K562 (cell line): ENCODE results near the gene CD226. TPM values are rescaled to one million over a fixed set of nuclear protein-coding genes. Genes with fewer than 3 reads are reported as not detected.

Experiments
- ATAC-seq: fragments of 200-7000 bp; cut with Tn5 transposase; 3 replicates; pipeline ENCODE4 v1.9.1; 2020; ENCODE audit warnings: moderate library complexity
- BruUV-seq: library from RNA; stranded (reverse); fragments of 400-500 nt; replicated peaks from 2 replicates; lab custom pipeline; 2021; lab: Mats Ljungman, UMichigan
- CTCF ChIA-PET: fragments of 300-600 bp; formaldehyde crosslinking; extraction: SDS; loops from one replicate; lab custom pipeline; 2021; ENCODE audit warnings: low intra/inter-chr PET ratio; lab: Yijun Ruan, JAX
- POLR2A ChIA-PET: fragments of 300-600, 350-650 bp; sonication (Branson Sonifier 250); formaldehyde crosslinking; extraction: SDS; loops from one replicate; lab custom pipeline; 2021; ENCODE audit warnings: antibody characterized with exemption, inconsistent platforms; lab: Yijun Ruan, JAX
- DNase-seq, 4 experiments: peaks; one replicate each; pipeline versions ENCODE4 v3.0.0 to v3.0.0-alpha.2; 2011 to 2018; ENCODE audit warnings: low spot score in 3 of 4, mixed read lengths in 3 of 4; ENCODE audit errors: extremely low read depth in 1 of 4
- FAIRE-seq: peaks from 2 replicates; lab custom pipeline; 2011; peaks lifted over from hg19 to GRCh38; lab: Jason Lieb, UNC
- H2AFZ ChIP-seq: 2 replicates; pipeline ENCODE4 v1.6.0; 2011; ENCODE audit warnings: low read depth, low read length, control low read depth, inconsistent platforms
- H3K27ac ChIP-seq: fragments of 200-600 bp; 3 replicates; pipeline ENCODE4 v1.8.0; 2011; ENCODE audit warnings: low read depth, mild to moderate bottlenecking, control low read depth, inconsistent platforms, low read length, moderate library complexity, mixed read lengths; ENCODE audit errors: extremely low read depth
- H3K27me3 ChIP-seq, 2 experiments: fragments of 300-600 bp in 1 of 2; 2 replicates in 1 of 2; 3 replicates in 1 of 2; pipeline versions ENCODE4 v1.6.0 to v1.8.0; 2011; ENCODE audit warnings: inconsistent platforms in 2 of 2, low read length in 2 of 2, mild to moderate bottlenecking in 1 of 2, mixed read lengths in 1 of 2, moderate library complexity in 1 of 2; ENCODE audit not compliant: control insufficient read depth in 2 of 2, insufficient read depth in 2 of 2
- H3K36me3 ChIP-seq: fragments of 300-600 bp; 3 replicates; pipeline ENCODE4 v1.8.0; 2011; ENCODE audit warnings: mild to moderate bottlenecking, low read length, inconsistent platforms; ENCODE audit not compliant: control insufficient read depth, insufficient read depth
- H3K4me1 ChIP-seq, 2 experiments: fragments of 200-600 bp in 1 of 2; replicated peaks in 1 of 2; 2 replicates in 1 of 2; 3 replicates in 1 of 2; pipeline versions ENCODE4 v1.5.1 to v1.8.0; 2011; ENCODE audit warnings: inconsistent platforms in 2 of 2, low read length in 2 of 2, mild to moderate bottlenecking in 1 of 2, mixed read lengths in 1 of 2, moderate library complexity in 1 of 2; ENCODE audit not compliant: control insufficient read depth in 2 of 2, insufficient read depth in 2 of 2
- H3K4me2 ChIP-seq: 2 replicates; pipeline ENCODE4 v1.6.1; 2011; ENCODE audit warnings: low read length, control low read depth, inconsistent platforms, mixed read lengths; ENCODE audit not compliant: insufficient read depth
- H3K4me3 ChIP-seq: fragments of 200-600 bp; sonication (generic), shearing (Covaris generic); 2 replicates; pipeline ENCODE4 v1.5.1; 2016; ENCODE audit warnings: control low read depth, inconsistent platforms
- H3K79me2 ChIP-seq: fragments of 200-600 bp; 3 replicates; pipeline ENCODE4 v1.8.0; 2011; ENCODE audit warnings: low read length, inconsistent platforms; ENCODE audit not compliant: control insufficient read depth, insufficient read depth
- H3K9ac ChIP-seq, 2 experiments: 2 replicates each; pipeline versions ENCODE4 v1.6.0 to v1.6.1; 2011; ENCODE audit warnings: low read depth in 2 of 2, low read length in 2 of 2, control low read depth in 1 of 2, inconsistent platforms in 1 of 2, mild to moderate bottlenecking in 1 of 2, mixed read lengths in 1 of 2; ENCODE audit not compliant: insufficient read depth in 1 of 2
- H3K9me1 ChIP-seq: one replicate; pipeline ENCODE4 v1.6.0; 2011; ENCODE audit warnings: inconsistent platforms, mild to moderate bottlenecking, low read length, moderate library complexity; ENCODE audit not compliant: control insufficient read depth, insufficient read depth
- H3K9me3 ChIP-seq: replicated peaks from 2 replicates; pipeline ENCODE4 v1.5.1; 2011; ENCODE audit warnings: low read depth, low read length, inconsistent platforms; ENCODE audit not compliant: control insufficient read depth, insufficient read depth
- H4K20me1 ChIP-seq: replicated peaks from 2 replicates; pipeline ENCODE4 v1.6.1; 2011; ENCODE audit warnings: low read length, inconsistent platforms, mixed read lengths; ENCODE audit not compliant: control insufficient read depth, insufficient read depth
- CHD4 ChIP-seq: fragments of 200-600 bp; sonication (generic); IDR thresholded peaks from 3 replicates; pipeline ENCODE4 v1.6.1; 2012; ENCODE audit warnings: low read depth, mild to moderate bottlenecking, mixed read lengths, low read length, inconsistent platforms; ENCODE audit not compliant: insufficient read depth, insufficient replicate concordance, poor library complexity, severe bottlenecking
- FOXJ2 ChIP-seq: fragments of 200-800 bp; sonication (Bioruptor generic); IDR thresholded peaks from 2 replicates; pipeline ENCODE4 v1.6.1; 2016; ENCODE audit warnings: missing genetic modification characterization, missing compliant biosample characterization
- ILK ChIP-seq: fragments of 450-650 bp; IDR thresholded peaks from 2 replicates; pipeline ENCODE4 v1.6.1; 2016; ENCODE audit warnings: missing genetic modification characterization, low read depth, mild to moderate bottlenecking, missing compliant biosample characterization, moderate library complexity, borderline replicate concordance
- MBD2 ChIP-seq: sonication (generic); IDR thresholded peaks from 2 replicates; pipeline ENCODE4 v1.6.1; 2016; ENCODE audit warnings: low read depth, borderline replicate concordance
- MYNN ChIP-seq, 2 experiments: sonication (generic); formaldehyde crosslinking in 1 of 2; IDR thresholded peaks; 2 replicates each; pipeline versions ENCODE4 v1.5.0 to v1.6.1; 2016 to 2020; ENCODE audit warnings: antibody characterized with exemption in 1 of 2, missing genetic modification reagents in 1 of 2
- NFXL1 ChIP-seq: fragments of 450-650 bp; formaldehyde crosslinking; IDR thresholded peaks from 2 replicates; pipeline ENCODE4 v1.4.0; 2021; ENCODE audit warnings: mild to moderate bottlenecking
- PKNOX1 ChIP-seq: fragments of 450-650 bp; IDR thresholded peaks from 2 replicates; pipeline ENCODE4 v1.6.1; 2016
- POLR3G ChIP-seq: IDR thresholded peaks from 2 replicates; pipeline ENCODE4 v1.6.1; 2011; ENCODE audit not compliant: insufficient read length, insufficient replicate concordance; ENCODE audit errors: extremely low read depth
- STAT5A ChIP-seq: IDR thresholded peaks from 2 replicates; pipeline ENCODE4 v1.6.1; 2012; ENCODE audit warnings: low read length, inconsistent platforms, borderline replicate concordance
- TSC22D4 ChIP-seq: fragments of 450-650 bp; IDR thresholded peaks from 2 replicates; pipeline ENCODE4 v1.6.1; 2016; ENCODE audit warnings: missing genetic modification characterization, missing biosample characterization, control low read depth
- ZNF212 ChIP-seq: fragments of 450-650 bp; formaldehyde crosslinking; IDR thresholded peaks from 2 replicates; pipeline ENCODE4 v1.4.0; 2020; ENCODE audit warnings: mild to moderate bottlenecking
- WGBS: fragments of 100-300 bp; shearing (Covaris generic); methylation state at CpG from one replicate; pipeline ENCODE4 v1.1.6; 2016; ENCODE audit warnings: low coverage, mixed read lengths; ENCODE audit not compliant: insufficient coverage; ENCODE audit errors: missing lambda C conversion rate; 5-methylcytosine and 5-hydroxymethylcytosine counted together
- in situ Hi-C: fragments of 300-500 bp; cut with MboI; formaldehyde crosslinking; loops from 4 replicates; pipeline ENCODE4 v1.15.0; 2018; ENCODE audit warnings: inconsistent platforms, mixed read lengths
- intact Hi-C: fragments of 100-400 bp; cut with micrococcal nuclease; formaldehyde crosslinking; loops from 2 replicates; pipeline ENCODE4 v1.14.2; 2022
- polyA plus RNA-seq, 8 experiments: library from polyadenylated mRNA; depleted of rRNA in 4 of 8; stranded (reverse) in 5 of 8; unstranded in 3 of 8; fragments of >200 nt; fragmentation: Nextera tagmentation in 2 of 8; fragmentation: Illumina TruSeq in 1 of 8; extraction: Ambion mirVana in 2 of 8; extraction: Trizol in 1 of 8; gene quantifications; 2 replicates each; pipeline versions ENCODE4 v1.2.1 to v1.2.3, GENCODE V29; 2011 to 2014; ENCODE audit warnings: inconsistent platforms in 1 of 8, missing spikeins in 1 of 8
- total RNA-seq, 7 experiments: library from RNA; depleted of rRNA in 6 of 7; stranded (reverse); fragments of >200 nt in 6 of 7; fragmentation: Illumina TruSeq in 2 of 7; extraction: Trizol in 2 of 7; gene quantifications; 2 replicates each; pipeline versions ENCODE4 v1.2.1 to v1.2.3, GENCODE V29; 2011 to 2021; ENCODE audit warnings: low replicate concordance in 1 of 7

The CD226 gene
- total and polyA plus RNA-seq, 9 of the 15 experiments (the other 6 are each of a cell fraction or from before 2014, with no cell fraction given): 0.32 to 1.7 (median 0.80) TPM

- Histone ChIP-seq H3K9ac (peak overlapping the region in 1 of 2 experiments; percentile 29; a peak in 2 of 4 replicates), H3K9me1 (no peaks in the 10 kb centered on the region), H3K27ac (no peak overlapping the region; the same call in 2 of the 3 replicates), H3K27me3 (no peaks in the 10 kb centered on the region), H3K4me3 (no peak overlapping the region), H3K36me3 (no peaks in the 10 kb centered on the region), H3K4me1 (peaks cover 0 to 15% of the 10 kb centered on the region in 2 experiments; a peak in 3 of 5 replicates), H3K79me2 (no peaks in the 10 kb centered on the region), H2AFZ (peak overlapping the region; percentile 56), H4K20me1 (no peaks in the 10 kb centered on the region), H3K9me3 (no peaks in the 10 kb centered on the region), H3K4me2 (peak overlapping the region; percentile 26)
- intact Hi-C loops (no loop called here), in situ Hi-C loops (no loop called here)
- ChIA-PET POLR2A (interaction anchor here (1.0 kb wide), 1 partner anchor 46 kb away, joined by 3 read pairs; no protein-coding TSS in a partner anchor), CTCF (no interaction called here)
- TF ChIP-seq MBD2 (no peak), NFXL1 (CRISPR knock-in tag) (no peak), ZNF212 (no peak), MYNN (IDR thresholded peaks at IDR 0.05) (peak; percentile 56; the same call in 1 of the 2 replicates), MYNN (CRISPR knock-in tag; IDR thresholded peaks at IDR 0.05) (no peak), PKNOX1 (peak; percentile 72), ILK (no peak), CHD4 (no peak), FOXJ2 (tag) (0 out of 2 replicates have a peak, but pooled peaks have one; percentile 47), TSC22D4 (no peak), POLR3G (no peak), STAT5A (no peak)
- FAIRE-seq (peak; percentile 26), ATAC-seq (peak; percentile 76), DNase-seq (peak in 2 of 4 experiments; percentile 28 to 34)
- no TSS peak for BruUV-seq
- 16% methylated on average over 19 of the region's 20 CpGs for WGBS
These were observed 9.3 kb upstream of the CD226 start for GRCh38 chr18:69956665-69957620.
